Activated B cell treated with CpG ODN at 0.5 μM for 24 hours (primary cell): ENCODE data around the gene PEDS1. TPM values are rescaled to one million over a fixed set of nuclear protein-coding genes. Genes with fewer than 3 reads are reported as not detected.

Source experiments
- ATAC-seq: fragments of 200-7000 bp; cut with Tn5 transposase; one replicate; pipeline ENCODE4 v1.10.0; 2021; ENCODE audit warnings: low read depth, mild to moderate bottlenecking, moderate library complexity
- CTCF ChIA-PET: fragments of 350-600 bp; sonication (Branson Sonifier 250); formaldehyde crosslinking; loops from one replicate; lab custom pipeline; 2021; ENCODE audit warnings: antibody characterized with exemption; lab: Charles Lee
- POLR2A ChIA-PET: fragments of 350-600 bp; sonication (Branson Sonifier 250); formaldehyde crosslinking; loops from one replicate; lab custom pipeline; 2021; ENCODE audit warnings: antibody characterized with exemption; lab: Charles Lee
- DNase-seq: peaks from one replicate; pipeline ENCODE4 v3.0.0; 2022
- H3K27ac Mint-ChIP-seq: one replicate; pipeline ENCODE4 v1.8.0; 2020; ENCODE audit warnings: mixed read lengths
- H3K27me3 Mint-ChIP-seq: one replicate; pipeline ENCODE4 v1.8.0; 2021; ENCODE audit warnings: mixed read lengths
- H3K36me3 Mint-ChIP-seq: one replicate; pipeline ENCODE4 v1.8.0; 2021; ENCODE audit warnings: low read depth, mixed read lengths
- H3K4me1 Mint-ChIP-seq: one replicate; pipeline ENCODE4 v1.8.0; 2021; ENCODE audit warnings: mixed read lengths
- H3K4me3 Mint-ChIP-seq: one replicate; pipeline ENCODE4 v1.8.0; 2020; ENCODE audit warnings: mild to moderate bottlenecking, mixed read lengths
- H3K9me3 Mint-ChIP-seq: one replicate; pipeline ENCODE4 v1.8.0; 2020; ENCODE audit warnings: mixed read lengths
- intact Hi-C: fragments of 100-400 bp; cut with micrococcal nuclease; formaldehyde crosslinking; loops from one replicate; pipeline ENCODE4 v1.15.1; 2024
- total RNA-seq: library from RNA; stranded (reverse); gene quantifications from 2 replicates; pipeline ENCODE4 v1.2.3, GENCODE V29; 2022
- TF ChIP-seq, protein P1 (sequence below): fragments of 200-600 bp; IDR thresholded peaks from one replicate; pipeline ENCODE4 v1.8.0; 2022; ENCODE audit warnings: antibody characterized with exemption, mild to moderate bottlenecking

The PEDS1 gene
- total RNA-seq, 1 donor from 2014 or later, result 9.8 TPM

DNA sequence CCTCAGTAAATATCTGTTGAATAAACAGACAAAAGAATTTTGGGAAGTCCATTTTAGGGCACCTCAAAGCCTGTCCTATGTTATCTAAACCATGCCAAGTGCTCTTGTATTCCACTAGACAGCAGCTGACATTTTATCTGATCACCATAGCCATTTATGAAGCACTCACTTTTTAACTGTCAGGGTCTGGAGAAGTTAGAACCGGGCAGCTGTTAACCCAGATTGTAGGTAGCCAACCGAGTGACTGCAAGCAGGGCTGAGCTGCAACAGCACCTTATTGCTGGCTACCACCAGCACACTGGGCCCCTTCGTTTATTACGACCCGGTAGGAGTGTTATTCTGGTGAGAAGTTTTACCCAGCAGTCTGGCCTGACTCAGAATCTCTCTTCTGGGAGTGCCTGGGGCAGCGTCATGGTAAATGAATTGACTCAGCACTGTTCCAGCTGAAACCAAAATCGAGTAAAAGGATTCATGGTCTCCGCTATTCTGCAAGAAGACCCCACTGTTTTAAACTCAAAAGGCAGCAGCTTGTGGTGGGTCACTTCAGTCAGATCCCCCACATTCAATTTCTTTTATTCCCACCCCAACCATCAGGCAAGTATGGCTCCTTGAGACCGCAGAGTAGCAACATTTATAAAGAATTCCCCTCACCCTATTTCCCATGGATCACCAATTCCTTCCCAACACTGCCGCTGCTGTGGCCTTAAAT lies 42.2 kb downstream of the PEDS1 start:
- CTCF ChIA-PET, result interaction anchor here (0.7 to 1.8 kb wide), 4 partner anchors 9 to 132 kb away, joined by 4 to 6 read pairs (median 4); no protein-coding TSS in a partner anchor

GRCh38 chr20:50110141-50111047 lies 43.1 kb downstream of the PEDS1 start:
- Mint-ChIP-seq H3K4me1 (peaks cover 89% of the 10 kb centered on the region), H3K9me3 (no peaks in the 10 kb centered on the region), H3K27me3 (no peaks in the 10 kb centered on the region), H3K27ac (peak overlapping the region; percentile 88), H3K36me3 (peaks cover 31% of the 10 kb centered on the region), H3K4me3 (peak overlapping the region; percentile 98)
- intact Hi-C loops, result loop anchor here (2.0 kb wide), 1 partner anchor 14 kb away; no protein-coding TSS in a partner anchor
- DNase-seq, result no peak
- POLR2A ChIA-PET, result interaction anchor here (0.8 kb wide), 1 partner anchor 39 kb away, joined by 3 read pairs; no protein-coding TSS in a partner anchor
- CTCF ChIA-PET, result interaction anchor here (1.0 to 1.8 kb wide), 5 partner anchors 25 to 131 kb away, joined by 4 to 8 read pairs (median 6); no protein-coding TSS in a partner anchor
- ATAC-seq, result peak; percentile 31
- TF ChIP-seq, protein P1, sequence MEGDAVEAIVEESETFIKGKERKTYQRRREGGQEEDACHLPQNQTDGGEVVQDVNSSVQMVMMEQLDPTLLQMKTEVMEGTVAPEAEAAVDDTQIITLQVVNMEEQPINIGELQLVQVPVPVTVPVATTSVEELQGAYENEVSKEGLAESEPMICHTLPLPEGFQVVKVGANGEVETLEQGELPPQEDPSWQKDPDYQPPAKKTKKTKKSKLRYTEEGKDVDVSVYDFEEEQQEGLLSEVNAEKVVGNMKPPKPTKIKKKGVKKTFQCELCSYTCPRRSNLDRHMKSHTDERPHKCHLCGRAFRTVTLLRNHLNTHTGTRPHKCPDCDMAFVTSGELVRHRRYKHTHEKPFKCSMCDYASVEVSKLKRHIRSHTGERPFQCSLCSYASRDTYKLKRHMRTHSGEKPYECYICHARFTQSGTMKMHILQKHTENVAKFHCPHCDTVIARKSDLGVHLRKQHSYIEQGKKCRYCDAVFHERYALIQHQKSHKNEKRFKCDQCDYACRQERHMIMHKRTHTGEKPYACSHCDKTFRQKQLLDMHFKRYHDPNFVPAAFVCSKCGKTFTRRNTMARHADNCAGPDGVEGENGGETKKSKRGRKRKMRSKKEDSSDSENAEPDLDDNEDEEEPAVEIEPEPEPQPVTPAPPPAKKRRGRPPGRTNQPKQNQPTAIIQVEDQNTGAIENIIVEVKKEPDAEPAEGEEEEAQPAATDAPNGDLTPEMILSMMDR, result no peak

More for the DNA sequence above, 42.2 kb downstream of the PEDS1 start:
- no peak for DNase-seq
- Mint-ChIP-seq H3K4me3 (peak overlapping the region; percentile 98), H3K27ac (peak overlapping the region; percentile 88), H3K9me3 (no peaks in the 10 kb centered on the region), H3K36me3 (peaks cover 31% of the 10 kb centered on the region), H3K27me3 (no peaks in the 10 kb centered on the region), H3K4me1 (peaks cover 95% of the 10 kb centered on the region)
- TF ChIP-seq, protein P1, result no peak
- ATAC-seq, result no peak
- POLR2A ChIA-PET, result interaction anchor here (0.6 kb wide), 2 partner anchors 819 to 892 kb away, joined by 5 to 10 read pairs; partner anchors contain the start of gene DDX27
- intact Hi-C loops, result loop anchor here (2.0 kb wide), 1 partner anchor 14 kb away; no protein-coding TSS in a partner anchor

- Mint-ChIP-seq H3K36me3 (peaks cover 35% of the 10 kb centered on the region), H3K4me1 (peaks cover 77% of the 10 kb centered on the region), H3K9me3 (no peaks in the 10 kb centered on the region), H3K4me3 (peak overlapping the region; percentile 7), H3K27me3 (no peaks in the 10 kb centered on the region), H3K27ac (peak overlapping the region; percentile 59)
- DNase-seq (no peak), ATAC-seq (no peak)
- CTCF ChIA-PET, result interaction anchor here (1.6 to 1.7 kb wide), 2 partner anchors 37 to 129 kb away, joined by 3 to 7 read pairs; no protein-coding TSS in a partner anchor
- POLR2A ChIA-PET, result interaction anchor here (0.7 kb wide), 1 partner anchor 39 kb away, joined by 6 read pairs; no protein-coding TSS in a partner anchor
- TF ChIP-seq, protein P1, result no peak
- intact Hi-C loops, result no loop called here
Observed at GRCh38 chr20:50108556-50109235, 44.8 kb downstream of the PEDS1 start.

DNA sequence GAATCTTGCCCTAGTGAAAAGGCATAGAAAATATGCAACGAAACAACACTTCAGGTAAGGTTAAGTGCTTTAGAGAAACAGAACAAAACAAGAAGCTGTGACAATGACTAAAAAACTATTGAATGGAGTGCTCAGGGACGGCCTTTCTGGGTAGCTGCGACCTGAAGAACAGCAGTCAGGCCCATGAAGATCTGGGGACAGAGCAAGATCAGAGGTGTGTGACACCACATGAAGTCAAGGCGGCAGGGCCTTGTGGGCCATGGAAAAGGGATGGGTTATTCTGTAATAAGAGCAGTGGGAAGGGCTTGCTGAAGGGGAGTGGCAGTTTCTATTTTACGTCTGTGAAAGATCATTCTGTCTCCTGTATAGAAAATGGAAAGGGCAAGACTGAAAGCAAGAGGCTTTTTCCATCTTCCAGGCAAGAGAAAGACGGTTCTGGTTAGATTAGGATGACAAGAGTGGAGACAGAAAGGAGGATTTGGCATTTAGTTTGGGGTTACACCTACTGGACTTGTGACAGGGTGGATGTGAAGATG lies 45.7 kb downstream of the PEDS1 start:
- no peak for DNase-seq
- peaks cover 41% of the 10 kb centered on the region for H3K36me3 Mint-ChIP-seq
- ATAC-seq, result no peak
- ChIA-PET CTCF (interaction anchor here (1.6 kb wide), 1 partner anchor 36 kb away, joined by 3 read pairs; no protein-coding TSS in a partner anchor), POLR2A (interaction anchor here (0.6 to 0.8 kb wide), 2 partner anchors 63 to 322 kb away, joined by 3 to 7 read pairs; no protein-coding TSS in a partner anchor)
- H3K27me3 Mint-ChIP-seq, result no peaks in the 10 kb centered on the region
- H3K4me1 Mint-ChIP-seq, result peaks cover 77% of the 10 kb centered on the region
- H3K4me3 Mint-ChIP-seq, result no peak overlapping the region
- H3K9me3 Mint-ChIP-seq, result no peaks in the 10 kb centered on the region
- TF ChIP-seq, protein P1, result no peak
- H3K27ac Mint-ChIP-seq, result peak overlapping the region; percentile 18
- intact Hi-C loops, result no loop called here
